Fibroblast of upper back skin (primary cell): ENCODE results near the gene STAG3.

ENCODE experiments used
- DNase-seq: peaks from one replicate; pipeline ENCODE4 v3.0.0-alpha.2; 2013

Gene STAG3

DNA sequence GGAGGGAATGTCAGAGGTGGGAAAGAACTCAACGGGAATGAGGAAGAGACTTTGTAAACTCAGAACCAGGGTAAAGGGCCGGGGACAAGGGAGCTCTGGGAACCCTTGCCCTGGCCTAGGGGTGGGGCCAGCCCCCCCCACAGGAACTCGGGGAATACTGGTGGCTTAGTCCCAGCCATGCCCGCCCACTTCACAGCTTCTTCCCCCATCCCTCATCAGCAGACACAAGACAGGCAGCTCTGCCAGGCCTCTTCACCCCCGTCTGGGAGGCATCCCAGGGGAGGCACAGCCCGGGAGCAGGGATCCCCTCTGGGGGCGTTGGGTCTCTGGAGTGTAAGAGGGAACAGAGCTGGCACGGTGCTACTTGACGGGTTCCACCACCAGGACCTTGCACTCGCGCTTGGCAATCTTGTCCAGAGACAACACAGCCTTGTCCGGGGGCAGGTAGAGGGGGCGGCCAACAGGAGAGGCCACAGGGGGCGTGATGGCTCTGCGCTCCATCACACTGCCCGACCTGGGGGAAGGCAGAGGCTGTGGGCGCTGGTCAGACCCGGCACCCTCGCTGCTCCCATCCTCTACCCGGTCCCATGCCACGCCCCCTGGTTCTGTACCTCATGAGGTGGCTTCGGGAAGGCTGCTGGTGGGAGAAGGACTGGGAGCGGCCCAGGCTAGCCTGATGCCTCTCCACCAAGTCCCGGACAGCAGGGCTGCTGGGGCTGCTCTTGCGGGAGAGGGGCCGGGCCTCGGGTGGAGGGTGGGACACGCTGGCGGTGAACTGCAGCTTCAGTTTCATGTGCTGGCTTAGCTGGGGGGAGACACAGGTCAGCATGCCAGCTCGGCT is 22.8 kb upstream of the STAG3 start:
- DNase-seq = no peak

DNA sequence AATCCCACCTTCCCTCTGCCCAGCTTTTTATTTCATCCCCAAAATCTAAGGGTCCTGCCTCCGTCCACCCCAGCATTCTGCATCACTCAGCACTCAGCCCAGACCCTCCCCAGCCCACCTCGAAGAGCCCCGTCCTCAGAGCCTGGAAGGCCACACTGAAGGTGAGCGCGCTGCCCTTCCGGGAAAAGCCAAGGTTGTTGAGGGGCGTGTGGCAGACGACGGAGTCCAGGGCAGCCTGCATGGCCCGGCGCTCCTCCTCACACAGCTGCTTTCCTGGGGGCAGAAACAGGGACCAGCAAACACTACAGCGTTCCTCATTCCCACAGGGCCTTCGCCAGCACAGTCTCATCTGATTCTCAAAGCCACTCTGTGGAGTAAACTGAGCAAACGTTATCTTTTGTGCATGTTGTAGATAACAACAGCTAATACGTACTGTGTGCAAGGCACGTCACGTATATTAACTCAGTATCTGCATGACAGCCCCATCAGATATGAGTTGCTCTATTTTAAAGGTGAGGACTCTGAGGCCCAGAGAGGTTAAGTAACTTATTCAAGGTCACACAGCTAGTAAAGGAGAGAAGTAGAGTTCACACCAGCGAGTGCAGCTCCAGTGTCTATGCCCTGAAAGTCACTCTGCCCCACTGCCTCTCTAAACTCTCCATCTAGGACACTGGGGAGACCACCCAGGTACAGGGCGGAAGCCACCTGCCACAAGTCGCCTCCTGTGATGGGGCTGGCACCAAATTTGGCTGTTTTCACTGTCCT is 22.0 kb upstream of the STAG3 start:
- DNase-seq = no peak

DNA sequence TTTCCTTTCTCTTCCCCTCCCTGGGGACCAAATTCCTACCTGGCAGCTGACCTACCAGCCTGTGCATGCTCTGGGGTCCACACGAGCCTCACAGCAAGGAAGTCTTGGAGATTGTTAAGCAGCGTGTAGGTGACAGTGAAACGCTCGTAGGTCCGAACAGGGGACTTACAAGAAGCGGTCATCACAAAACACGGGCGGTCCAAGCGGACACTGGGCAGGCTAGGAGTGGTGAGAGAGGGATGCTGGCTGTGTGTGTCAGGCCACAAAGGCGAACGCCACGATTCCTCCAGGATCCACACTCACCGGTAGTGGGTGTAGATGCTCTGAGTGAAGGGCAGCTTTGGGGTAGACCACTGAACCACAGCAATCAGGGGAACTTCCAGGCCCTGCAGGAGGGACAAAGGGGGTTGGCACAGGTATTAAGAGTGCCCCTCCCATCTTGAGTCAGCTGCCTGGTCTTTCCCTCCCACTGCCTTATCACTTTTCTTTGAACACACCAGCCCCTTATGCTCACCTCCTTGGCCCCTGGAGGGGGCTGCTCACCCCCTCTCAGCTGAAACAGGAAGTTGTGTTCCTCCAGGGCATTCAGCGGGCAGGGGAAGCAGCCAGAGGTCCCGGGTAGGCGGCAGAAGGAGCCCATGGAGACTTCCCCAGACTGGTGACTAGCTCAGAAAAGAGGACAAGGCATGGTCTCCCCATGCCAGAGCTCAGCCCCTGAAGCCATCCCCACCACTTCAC is 21.2 kb upstream of the STAG3 start:
- DNase-seq = no peak

DNA sequence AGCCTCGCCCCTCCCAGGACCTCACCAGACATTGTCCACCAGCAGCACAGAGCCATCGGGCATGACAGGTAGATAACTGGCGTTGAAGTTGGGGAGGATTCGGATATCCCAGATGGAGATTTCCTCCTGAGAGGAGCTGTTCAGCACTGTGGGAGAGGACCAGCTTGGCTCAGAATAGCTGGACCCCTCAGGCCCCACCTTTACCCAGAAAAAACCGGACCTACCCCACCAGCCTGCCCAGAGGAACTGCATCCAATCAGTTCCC is 20.7 kb upstream of the STAG3 start:
- no peak for DNase-seq

DNA sequence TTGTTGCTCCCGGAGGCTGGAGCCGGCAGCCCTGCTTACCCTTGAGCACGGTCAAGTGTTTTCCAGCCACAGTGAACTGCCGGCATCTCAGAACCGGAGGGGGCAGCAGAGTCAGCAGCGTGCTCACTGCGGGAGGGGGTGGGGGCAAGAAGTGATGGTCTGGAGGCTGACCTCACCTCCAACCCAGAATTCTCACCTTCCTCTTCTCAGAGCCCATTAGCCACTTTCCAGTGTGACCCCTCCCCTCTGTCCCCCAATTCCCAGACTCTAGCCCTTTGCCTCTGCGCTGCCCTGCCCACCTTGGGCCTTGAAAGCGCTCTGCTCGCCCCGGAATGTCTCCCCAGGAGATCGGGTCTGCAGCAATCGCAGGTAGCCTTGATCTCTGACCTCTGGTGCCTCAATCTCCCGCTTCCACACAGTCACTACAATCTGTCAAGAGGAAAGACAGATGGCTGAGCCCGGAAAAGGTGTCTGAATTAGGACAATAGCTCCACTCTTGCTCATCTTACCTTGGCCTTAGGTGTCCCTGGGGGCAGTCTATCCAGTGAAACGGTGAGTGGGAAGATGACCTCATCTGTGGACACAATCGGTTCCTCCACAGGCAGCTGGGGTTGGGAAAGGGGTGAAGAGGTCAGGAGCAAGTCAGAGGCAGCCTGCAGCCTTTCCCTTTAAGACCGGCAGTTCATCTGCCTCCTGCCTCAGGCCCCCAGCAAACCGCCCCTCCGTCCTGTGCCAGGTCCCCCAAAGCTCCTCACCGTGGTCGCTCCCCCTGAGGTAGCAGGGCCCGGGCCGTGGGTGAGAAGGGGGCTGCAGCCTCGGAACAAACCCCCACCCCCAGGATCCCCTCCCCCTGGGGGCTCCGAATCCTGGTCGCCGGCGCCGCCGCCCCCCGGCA is 20.1 kb upstream of the STAG3 start:
- DNase-seq = no peak

DNA sequence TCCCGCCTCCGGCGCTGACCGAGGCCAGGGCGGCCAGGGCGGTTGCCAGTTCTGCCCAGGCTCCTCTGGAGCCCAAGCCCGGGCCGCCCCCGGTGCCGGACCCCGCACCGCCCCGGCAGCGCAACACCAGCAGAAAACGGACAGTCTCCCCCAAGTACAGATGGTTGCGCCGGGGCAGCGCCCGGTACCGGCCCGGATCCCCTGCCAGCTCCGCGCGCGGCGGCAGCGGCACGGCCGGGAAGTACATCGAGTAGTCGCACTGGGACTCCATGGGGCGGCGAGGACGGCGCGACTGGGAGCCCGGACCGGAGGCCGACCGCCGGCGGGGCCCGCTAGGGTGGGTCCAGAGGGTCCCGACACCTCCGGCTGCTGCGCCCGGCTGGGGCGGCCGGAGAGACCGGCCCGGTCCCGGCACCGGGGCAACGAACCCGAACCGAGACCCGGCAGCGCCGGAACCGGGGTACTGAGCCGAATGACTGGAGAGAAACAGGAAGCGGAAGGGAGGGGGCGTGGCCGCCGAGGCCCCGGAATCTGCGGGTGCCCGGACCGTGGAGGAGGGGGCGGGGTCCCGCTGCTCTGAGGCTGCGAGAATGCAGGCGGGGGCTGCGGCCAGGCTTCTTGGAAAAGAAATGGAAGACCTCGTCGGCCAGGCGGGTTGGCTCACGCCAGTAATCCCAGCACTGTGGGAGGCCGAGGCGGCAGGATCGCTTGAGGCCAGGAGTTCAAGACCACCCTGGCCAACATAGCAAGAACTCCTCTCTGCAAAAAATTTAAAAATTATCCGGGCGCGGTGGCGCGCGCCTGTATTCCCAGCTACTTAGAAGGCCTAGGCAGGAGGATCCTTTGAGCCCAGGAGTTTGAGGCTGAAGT is 19.3 kb upstream of the STAG3 start, which contains the start of gene TRAPPC14:
TSS of gene TRAPPC14 (minus strand) at position 495 of the 870 bp plus-strand sequence. CDS start at position 271, 224 bp downstream.
- peak; percentile 83 for DNase-seq

DNA sequence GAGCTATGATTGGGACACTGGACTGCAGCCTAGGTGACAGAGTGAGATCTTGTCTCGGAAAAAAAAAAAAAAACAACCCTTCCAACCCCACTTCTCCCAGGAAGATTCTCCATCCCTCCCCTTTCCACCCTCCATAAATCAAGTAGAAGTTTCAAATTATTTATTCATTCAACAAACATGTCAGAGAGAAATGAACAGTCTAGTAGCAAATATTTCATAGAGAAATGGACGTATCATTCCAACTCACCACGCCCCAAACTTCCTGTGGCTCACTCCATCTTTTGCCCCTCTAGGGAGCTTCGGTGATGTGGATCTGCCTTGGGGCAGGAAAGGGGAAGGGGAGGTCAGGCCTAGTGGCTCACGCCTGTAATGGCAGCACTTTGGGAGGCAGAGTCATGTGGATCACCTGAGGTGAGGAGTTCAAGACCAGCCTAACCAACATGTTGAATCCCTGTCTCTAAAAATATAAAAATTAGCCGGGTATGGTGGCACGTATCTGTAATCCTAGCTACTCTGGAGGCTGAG is 18.6 kb upstream of the STAG3 start:
- peak; percentile 14 for DNase-seq

DNA sequence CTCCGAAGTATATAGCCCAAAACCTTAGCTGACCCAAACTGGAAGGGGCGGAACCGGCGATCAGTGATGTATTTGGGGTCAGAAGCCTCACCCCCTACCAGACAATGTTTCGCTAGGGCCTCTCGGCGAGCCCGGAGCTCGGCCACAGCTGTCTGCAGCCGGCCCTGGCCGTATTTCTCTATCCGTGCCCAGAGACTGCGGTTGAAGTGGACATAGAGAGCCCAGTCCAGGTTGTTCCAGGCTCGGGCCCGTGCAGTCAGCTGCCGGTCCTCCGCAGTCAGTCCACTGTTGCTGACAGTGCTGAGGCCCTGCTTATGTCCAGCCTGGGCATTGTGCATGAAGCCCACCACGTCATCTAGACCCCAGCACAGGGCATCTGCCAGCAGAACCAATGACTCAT is 17.7 kb upstream of the STAG3 start:
- DNase-seq = no peak

DNA sequence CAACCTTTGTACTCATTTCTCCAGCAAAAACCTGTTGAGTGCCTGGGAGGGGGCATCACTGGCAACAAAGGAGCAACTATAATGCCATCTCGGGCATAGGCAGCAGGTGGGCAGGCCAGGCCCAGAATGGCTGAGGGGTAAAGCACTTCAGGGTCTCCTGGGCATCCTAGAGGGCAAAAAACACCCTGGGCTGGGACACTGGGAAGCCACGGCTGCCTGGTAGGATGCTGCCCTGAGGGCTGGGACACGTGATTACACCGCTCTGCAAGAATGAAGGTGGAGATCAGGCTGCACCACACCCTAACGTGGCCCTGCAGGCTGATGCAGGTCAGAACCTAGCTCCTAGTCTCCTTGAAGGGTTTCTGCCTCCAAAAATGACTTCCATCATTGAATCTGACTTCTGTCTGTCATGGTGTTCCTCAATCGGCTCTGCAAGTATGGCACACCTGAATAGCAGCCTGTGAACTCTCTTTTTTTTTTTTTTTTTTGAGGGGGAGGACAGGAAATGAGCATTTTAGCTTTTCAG is 14.6 kb upstream of the STAG3 start:
- no peak for DNase-seq

DNA sequence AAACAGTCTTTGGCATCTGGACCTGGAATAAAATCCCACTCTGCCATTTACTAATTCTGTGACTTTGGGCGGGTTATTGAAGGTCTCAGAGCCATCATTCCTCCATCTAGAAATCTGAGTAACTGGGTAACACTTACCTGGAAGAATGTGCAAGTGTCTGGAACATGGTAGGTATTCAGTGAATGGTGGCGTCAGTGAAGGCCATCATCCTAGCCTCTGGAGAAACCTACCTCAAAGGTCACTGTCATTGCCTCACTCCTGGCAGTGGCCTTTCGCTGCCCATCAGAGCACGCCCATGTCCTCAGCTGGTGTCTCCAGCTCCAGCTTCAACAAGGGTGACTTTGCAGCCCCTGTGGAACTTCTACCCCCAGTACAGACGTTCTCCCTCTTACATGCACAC is 13.8 kb upstream of the STAG3 start:
- no peak for DNase-seq

DNA sequence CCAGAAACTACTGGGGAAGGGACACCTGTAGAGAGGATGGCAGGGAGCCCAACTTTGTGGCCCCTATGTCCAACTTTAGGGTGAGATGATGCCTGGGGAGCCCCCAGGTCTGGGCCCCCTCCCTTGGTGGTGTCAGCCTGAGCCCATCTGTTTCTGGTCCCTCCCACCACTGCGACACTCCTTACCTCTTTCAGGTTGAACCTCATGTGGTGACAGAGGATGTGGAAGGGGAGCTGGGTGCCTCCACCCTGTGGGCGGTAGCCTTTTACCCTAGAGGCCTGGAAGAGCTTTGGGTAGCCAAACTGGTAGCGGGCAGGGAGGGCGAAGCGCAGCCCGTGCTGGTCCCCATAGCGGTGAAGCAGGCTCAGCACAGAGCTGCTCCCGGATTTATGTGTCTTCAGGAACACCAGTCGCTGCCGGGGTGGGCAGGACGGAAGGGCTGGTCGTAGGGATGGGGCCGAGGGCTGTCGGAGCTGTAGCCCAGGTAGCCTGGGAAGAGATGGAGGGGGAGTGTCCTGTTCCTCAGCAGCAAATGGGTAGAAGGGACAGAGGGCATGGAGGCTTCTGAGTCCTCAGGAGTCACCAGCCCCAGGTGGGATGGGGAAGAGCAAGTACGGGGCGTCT is 11.3 kb upstream of the STAG3 start:
- DNase-seq = no peak

DNA sequence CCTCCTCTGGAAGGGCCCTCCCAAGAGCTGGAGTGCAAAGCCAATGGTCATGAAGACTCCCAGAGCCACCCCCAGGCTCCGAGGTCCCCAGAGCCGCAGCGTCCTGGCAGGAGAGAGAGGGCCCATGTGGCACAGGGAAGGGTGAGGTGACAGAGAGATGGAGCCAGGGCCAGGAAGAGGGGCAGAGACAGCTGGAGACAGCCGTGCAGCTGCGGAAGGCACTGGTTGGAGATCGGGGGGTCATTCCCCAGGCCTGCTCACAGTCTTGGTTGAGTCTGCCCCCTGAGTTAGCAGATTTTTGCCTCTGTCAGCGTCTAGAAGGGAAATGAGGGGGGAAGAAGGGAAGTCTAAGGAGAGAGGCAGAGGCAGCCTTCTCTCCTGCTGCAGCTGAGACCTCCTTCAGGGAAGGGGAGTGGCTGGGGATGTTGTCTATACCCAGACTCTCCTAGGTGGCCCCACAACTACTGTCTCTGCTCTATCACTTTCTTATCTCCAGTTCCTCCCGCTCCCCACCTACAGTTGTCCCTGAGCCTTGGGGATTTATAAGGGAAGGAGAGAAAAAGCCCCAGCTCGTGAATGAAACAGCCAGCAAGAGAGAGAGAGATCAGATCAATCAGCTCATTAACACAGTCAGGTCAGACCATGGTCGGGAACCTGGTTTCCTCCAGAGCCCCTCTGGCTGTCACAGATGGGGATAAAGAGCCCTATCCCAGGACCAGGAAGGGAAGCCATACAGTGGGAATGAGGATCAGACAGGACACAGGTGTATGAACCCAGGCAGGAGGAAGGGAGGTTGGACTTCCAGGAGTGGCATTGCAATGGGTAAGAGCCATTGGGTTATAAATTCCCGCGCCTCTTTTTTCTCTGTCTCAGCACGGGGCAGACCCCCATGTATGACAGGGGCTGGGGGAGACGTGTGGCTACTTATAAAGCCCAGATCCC is 10.5 kb upstream of the STAG3 start:
- DNase-seq = no peak

DNA sequence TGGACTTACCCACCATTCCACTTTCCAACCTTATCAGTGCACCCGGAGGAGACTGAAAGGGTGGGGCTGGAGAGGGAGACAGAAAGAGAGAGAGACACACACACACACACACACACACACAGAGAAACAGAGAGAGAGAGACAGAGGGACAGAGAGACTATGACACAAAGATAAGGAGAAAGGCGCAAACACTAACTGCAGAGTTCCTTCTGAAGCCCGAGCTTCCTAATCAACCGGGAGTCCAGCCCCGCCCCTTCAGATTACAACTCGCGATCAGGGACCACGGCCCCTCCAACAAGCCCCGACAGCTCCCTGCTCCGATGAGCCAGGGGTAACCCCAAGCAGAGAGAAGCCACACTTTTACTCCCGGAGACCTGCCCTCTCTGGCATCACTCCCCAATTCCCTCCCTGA is 9.8 kb upstream of the STAG3 start:
- no peak for DNase-seq

DNA sequence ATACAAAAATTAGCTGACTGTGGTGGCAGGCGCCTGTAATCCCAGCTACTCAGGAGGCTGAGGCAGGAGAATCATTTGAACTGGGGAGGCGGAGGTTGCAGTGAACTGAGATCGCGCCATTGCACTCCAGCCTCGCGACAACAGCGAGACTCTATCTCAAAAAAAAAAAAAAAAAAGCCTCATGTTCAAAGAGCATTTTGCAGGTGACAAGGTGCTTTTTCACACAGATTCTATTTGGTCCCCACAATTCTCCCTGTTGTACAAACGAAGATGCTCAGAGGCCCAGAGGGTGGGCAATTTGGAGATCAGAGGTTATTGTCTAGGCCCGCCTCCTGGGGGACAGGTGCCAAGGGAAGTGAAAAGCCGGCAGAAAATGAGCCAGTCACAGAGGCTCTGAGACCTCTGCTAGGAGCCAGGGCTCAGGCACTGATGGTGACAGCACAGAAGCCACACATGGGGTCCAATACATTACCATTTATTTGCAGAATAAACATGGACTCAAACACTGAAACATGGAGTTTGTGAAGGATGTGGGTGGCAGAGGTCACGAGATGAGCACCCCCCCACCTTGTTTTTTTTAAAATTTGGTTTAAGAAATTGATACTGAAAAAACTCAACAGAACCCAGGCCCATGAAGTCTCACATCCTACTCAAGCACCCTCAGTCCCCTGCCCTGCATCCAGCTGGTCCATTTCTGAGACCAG is 8.4 kb upstream of the STAG3 start:
- DNase-seq = no peak

DNA sequence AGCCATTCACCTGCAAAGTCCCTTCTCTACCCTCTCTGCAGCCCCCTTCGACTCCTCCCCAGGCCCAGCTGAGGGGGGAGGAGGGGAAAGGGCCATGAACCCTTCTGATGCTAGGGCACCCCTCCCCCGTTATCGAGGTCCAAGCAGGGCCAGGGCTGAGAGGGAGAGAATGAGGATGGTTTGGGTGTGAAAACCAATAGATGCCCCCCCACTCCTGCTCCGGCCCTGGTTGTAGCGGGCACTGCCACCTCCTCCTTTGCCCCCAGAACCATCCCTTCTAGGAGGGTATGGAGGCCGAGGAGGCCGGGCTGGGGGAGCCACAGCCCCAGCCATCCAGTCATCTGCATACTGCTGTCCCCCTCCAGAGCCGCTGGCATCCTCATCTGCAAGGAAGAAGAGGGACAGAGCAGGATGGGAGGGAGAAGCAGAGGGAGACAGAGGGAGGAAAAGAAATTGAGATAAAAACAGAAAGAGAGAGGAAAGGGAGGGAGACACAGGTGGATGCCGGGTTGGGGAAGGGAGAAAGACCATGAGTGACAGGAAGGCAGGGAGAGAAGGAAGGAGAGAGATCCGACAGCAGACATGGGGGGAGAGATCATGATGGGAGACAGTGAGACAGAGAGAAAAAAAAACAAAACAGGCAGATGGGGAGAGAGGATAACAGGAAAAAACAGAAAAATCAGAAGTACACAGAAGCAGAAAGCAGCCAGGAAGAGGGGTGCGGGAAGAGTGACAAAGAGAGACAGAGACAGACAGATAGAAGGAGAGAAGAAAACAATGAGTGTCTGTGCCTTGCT is 7.4 kb upstream of the STAG3 start:
- DNase-seq = no peak

DNA sequence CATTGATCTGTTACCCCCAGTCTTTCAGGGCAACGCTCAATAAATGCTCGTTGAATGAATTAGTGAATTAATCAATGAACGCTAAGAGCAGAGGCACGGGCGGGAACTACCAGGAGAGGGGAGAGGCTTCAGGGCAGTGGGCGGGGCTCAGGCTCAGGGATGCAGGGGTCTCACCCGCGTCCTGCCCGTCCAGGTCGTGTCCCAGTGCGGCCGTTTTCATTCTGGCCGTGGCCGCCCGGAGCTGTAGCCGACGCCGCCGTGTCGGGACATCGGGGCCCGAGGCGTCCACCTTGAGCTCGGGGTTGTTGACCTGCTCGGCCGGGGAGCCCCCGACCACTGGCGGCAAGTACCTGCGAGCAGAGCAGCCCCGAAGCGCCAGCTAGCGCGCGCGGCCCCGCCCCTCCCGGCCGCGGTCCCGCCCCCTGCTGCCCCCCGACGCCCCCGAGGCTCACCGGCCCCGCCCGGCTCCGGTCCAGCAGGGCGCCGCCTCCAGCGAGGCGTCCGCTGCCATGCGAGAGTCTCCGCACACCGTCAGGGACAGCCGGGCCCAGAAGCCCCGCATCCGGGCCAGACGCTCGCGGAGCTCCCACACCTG is 6.5 kb upstream of the STAG3 start:
- DNase-seq = no peak

DNA sequence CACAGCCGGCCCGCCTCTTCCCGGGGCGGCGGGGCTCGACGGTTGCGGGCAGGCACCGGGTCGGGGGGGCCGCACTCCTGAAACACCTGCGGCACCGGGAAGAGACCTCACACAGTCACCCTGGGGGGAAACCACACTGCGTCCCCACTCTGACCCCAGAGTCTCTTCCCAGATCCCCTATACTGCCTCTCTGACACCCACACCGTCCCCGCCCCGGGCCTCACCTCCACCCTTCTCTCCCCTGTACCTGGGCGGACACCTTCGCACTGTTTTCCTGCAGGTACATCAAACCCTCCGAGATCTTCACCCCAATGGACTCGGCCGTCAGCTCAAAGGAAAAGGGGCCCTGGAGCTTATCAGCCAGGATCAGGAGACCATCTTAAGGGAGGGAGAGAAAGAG is 5.9 kb upstream of the STAG3 start:
- DNase-seq = no peak
